Muscle layer of colon (tissue), 2 donors: Measurements from ENCODE around the gene GNRHR.
A peak's percentile ranks its signal among the peaks of the same experiment; 100 is the strongest.
"Not testable (repeated sequence)": the region's sequence is repeated elsewhere in the genome, so short reads cannot be mapped to it uniquely, and the experiment has no call there.

ENCODE experiments used
- H3K27ac ChIP-seq: one replicate; pipeline ENCODE4 v1.7.0; 2013; ENCODE audit warnings: low read depth, mild to moderate bottlenecking, low read length, moderate library complexity
- H3K27me3 ChIP-seq, 2 donors: one replicate each; pipeline ENCODE4 v1.7.0; 2013; ENCODE audit warnings: low read length in 2 of 2, mild to moderate bottlenecking in 2 of 2; ENCODE audit not compliant: insufficient read depth in 2 of 2, control insufficient read depth in 1 of 2
- H3K36me3 ChIP-seq: one replicate; pipeline ENCODE4 v1.7.0; 2013; ENCODE audit warnings: mild to moderate bottlenecking, low read length; ENCODE audit not compliant: insufficient read depth
- H3K4me1 ChIP-seq: one replicate; pipeline ENCODE4 v1.7.0; 2013; ENCODE audit warnings: mild to moderate bottlenecking, low read length; ENCODE audit not compliant: insufficient read depth
- H3K4me3 ChIP-seq, 2 donors: one replicate each; pipeline ENCODE4 v1.7.0; 2013; ENCODE audit warnings: low read length in 2 of 2, low read depth in 1 of 2, mild to moderate bottlenecking in 1 of 2, moderate library complexity in 1 of 2
- H3K9ac ChIP-seq: one replicate; pipeline ENCODE4 v1.7.0; 2013; ENCODE audit warnings: low read length
- H3K9me3 ChIP-seq: one replicate; pipeline ENCODE4 v1.7.0; 2013; ENCODE audit warnings: mild to moderate bottlenecking, low read length
- donor health status: abdominal sarcoma.
- donor health status: Adenocarcinoma of cecum.

Gene GNRHR

DNA sequence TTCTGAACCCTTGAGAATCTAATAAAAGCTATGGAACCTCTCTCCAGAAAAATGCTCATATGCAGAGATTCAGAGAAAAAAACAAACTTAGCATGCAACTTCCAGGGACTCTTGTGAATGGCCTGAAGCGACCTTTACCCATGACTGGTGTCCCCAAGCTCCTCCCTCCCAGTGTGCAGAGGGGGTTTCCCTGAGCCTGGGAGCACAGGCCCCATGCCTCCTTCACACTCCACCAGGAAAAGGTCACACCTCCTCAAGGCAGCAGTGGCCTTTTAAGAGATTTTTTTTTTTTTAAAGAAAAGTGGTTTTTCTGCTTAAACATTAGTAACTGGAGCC is 40.0 kb downstream of the GNRHR start:
- H3K27ac ChIP-seq = no peak overlapping the region
- no peak overlapping the region for H3K9ac ChIP-seq
- H3K4me1 ChIP-seq = no peaks in the 10 kb centered on the region
- no peaks in the 10 kb centered on the region for H3K36me3 ChIP-seq
- H3K4me3 ChIP-seq = no peak overlapping the region
- H3K27me3 ChIP-seq = no peaks in the 10 kb centered on the region
- no peaks in the 10 kb centered on the region for H3K9me3 ChIP-seq

DNA sequence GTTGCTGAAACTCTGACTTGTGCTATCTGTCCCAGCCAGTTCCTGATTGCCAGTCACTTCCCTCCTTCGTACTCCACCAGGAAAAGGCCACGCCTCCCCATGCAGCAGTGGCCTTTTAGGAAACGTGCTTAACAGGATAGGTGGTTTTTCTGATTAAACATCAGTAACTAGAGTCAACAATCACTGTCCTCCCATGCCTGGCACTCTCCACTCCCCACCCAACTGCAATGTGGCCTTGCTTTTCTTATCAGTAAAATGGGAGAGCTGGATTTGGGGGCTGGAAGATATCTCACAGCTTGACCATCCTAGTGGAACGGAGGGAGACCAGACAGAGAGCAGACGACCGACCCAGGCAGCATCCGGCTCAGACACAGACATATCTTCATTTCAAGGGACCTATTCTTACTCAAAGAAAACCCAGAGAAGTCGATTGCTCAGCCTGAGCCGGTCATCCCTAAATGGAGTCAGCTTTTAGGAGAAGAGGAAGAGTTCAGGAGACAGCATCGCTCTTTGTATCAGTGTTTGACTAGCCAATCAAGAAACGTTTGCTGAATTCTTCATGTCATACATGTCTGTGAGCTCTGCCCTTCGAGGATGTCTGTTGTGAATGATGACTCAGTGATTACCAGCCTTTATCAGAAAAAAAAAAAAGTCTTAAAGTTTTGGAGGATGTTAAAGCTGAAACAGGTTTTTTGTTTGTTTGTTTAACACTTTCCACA is 40.5 kb downstream of the GNRHR start:
- Histone ChIP-seq H3K27ac (no peak overlapping the region), H3K9me3 (no peaks in the 10 kb centered on the region), H3K9ac (no peak overlapping the region), H3K4me1 (no peaks in the 10 kb centered on the region), H3K36me3 (no peaks in the 10 kb centered on the region), H3K27me3 (no peaks in the 10 kb centered on the region), H3K4me3 (no peak overlapping the region)

DNA sequence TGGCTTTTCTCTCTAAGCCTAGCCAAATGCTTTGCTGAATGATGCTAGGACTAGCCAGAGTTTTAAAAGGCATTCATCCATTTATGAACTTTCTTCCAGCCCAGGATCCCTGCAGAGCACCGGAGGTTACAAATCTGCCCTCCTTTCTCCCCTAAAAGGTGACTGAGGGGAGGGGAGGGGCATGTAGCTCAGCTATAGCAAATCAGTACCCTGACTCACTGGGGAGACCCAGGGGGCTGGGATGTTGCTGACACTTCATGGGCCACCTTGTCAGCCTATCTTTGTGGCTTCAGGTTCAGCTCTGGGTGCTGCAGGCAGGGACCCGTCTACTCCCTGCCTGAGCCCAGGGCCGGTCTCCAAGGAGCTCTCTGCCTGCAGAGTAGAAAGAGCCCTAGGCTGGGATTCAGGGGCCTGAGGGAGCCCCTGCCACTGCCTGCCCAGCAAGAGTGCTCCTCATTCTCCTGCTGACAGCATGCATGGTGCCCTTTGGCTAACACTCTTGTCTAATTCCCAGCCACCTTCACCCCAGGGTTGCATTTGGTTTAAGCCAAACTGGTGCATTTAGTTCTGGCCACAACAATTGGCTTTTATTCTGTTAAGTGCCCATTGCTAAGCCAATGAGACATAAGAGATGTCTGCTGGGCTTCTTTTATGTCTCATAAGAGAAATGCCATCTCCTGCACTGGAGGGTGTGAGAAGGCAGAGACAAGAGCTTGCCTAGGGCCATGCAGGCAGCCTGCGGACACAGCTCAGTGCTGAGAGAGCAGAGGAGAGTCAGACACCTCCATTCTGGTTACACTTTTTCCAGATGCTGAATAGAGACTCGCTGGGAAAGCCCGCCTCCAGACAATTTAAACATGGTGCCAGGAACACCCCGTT is 41.3 kb downstream of the GNRHR start:
- Histone ChIP-seq H3K9ac (no peak overlapping the region), H3K9me3 (no peaks in the 10 kb centered on the region), H3K27me3 (no peaks in the 10 kb centered on the region), H3K36me3 (no peaks in the 10 kb centered on the region), H3K4me1 (no peaks in the 10 kb centered on the region), H3K4me3 (no peak overlapping the region), H3K27ac (no peak overlapping the region)

DNA sequence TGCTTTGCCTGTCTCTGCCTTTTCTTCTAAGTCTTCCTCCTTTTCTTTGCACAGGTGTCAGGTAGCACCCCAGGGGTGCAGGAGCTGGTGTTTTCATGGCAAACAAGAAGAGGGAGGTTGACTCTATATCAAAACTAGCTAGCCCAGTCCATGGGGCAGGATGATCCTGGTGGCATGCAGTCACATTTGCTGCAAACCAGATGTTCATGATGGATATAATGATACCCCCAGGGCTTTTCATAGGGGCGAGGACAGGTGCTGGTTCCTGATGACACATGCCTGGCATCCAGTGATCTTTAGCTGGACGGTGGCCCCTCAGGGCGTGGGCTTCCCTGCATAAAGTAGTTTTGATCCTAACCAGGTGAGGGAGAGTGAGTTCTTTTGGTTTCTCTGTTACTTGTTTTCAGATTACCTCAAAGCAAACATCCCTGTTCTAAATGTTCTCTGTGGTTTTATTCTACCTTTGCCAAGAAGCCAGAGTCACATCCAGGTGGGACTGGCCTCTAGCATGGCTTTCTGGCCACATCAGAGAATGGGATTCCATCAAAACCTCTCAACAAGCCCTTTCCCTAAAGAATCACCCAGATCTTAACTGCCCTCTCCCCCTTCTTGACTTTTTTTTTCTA is 42.1 kb downstream of the GNRHR start:
- H3K9ac ChIP-seq = no peak overlapping the region
- H3K27me3 ChIP-seq = no peaks in the 10 kb centered on the region
- H3K4me1 ChIP-seq = no peaks in the 10 kb centered on the region
- no peaks in the 10 kb centered on the region for H3K9me3 ChIP-seq
- H3K27ac ChIP-seq = no peak overlapping the region
- H3K36me3 ChIP-seq = no peaks in the 10 kb centered on the region
- no peak overlapping the region for H3K4me3 ChIP-seq

DNA sequence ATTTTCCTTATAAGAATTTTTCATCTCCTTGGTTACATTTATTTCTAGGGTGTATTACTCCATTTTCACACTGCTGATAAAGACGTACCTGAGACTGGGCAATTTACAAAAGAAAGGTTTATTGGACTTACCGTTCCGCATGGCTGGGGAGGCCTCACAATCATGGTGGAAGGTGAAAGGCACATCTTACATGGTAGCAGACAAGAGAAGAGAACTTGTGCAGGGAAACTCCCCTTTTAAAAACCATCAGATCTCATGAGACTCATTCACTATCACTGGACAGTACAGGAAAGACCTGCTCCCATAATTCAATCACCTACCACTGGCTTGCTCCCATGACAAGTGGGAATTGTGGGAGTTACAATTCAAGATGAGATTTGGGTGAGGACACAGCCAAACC is 47.5 kb downstream of the GNRHR start:
- not testable (repeated sequence) for H3K27ac ChIP-seq, H3K4me3 ChIP-seq, H3K9ac ChIP-seq, H3K27me3 ChIP-seq, H3K36me3 ChIP-seq, H3K9me3 ChIP-seq, H3K4me1 ChIP-seq

DNA sequence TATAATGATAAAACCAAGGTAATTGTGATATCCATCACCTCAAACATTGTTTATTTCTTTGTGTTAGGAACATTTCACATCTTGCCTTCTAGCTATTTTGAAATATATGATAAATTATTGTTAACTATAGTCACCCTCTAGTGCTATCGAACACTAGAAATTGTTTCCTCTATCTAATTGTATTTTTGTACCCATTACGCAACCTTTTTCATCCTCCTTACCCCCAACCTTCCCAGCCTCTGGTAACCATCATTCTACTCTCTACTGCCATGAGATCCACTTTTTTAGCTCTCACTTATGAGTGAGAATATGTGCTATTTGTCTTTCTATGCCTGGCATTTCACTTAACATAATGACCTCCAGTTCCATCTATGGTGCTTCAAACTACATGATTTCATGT is 49.3 kb downstream of the GNRHR start:
- Histone ChIP-seq H3K9me3 (no peaks in the 10 kb centered on the region), H3K27me3 (no peaks in the 10 kb centered on the region), H3K4me1 (peaks cover 15% of the 10 kb centered on the region), H3K27ac (no peak overlapping the region), H3K4me3 (no peak overlapping the region), H3K36me3 (no peaks in the 10 kb centered on the region), H3K9ac (no peak overlapping the region)

DNA sequence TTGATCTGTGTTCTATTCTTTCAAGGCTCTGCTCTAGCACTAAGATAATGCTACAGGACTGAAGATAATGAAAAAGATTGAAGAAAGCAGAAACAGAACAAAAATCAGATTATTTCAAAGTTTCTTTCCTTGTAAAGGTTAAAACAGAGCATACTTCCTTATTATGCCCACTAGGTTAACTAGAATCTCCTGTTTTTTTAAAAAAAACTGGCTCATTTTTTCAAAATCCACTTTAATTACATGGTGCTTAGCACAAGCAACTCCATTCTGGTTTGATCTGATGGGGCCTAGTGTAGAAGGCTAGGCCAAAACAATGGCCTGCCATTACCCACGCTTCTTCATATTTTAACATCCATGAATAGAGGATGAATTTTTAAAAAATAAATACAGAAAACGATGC is 52.0 kb downstream of the GNRHR start:
- Histone ChIP-seq H3K27me3 (no peaks in the 10 kb centered on the region), H3K4me3 (peak overlapping the region in 1 of 2 donors; percentile 82), H3K4me1 (peaks cover 17% of the 10 kb centered on the region), H3K9ac (no peak overlapping the region), H3K9me3 (no peaks in the 10 kb centered on the region), H3K36me3 (no peaks in the 10 kb centered on the region), H3K27ac (no peak overlapping the region)

DNA sequence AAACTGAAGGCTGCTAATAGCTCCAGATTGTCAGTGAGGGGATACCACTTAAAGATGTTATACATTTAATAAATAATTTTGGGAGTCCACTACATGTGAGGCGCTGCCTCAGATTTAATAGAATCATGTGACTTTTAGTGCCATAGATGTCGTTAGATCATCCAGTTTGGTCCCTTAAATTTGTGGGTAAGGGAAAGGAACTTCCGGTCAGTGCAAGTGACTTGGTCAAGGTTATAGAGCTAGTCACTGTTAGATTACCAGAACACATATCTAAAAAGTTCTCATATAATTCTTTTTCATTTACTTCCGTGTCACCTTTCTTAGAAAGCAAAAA is 52.7 kb downstream of the GNRHR start:
- Histone ChIP-seq H3K27ac (peak overlapping the region; percentile 77), H3K36me3 (no peaks in the 10 kb centered on the region), H3K4me3 (peak overlapping the region; percentile 82 to 95), H3K9me3 (no peaks in the 10 kb centered on the region), H3K9ac (peak overlapping the region; percentile 51), H3K27me3 (no peaks in the 10 kb centered on the region), H3K4me1 (peaks cover 17% of the 10 kb centered on the region)

DNA sequence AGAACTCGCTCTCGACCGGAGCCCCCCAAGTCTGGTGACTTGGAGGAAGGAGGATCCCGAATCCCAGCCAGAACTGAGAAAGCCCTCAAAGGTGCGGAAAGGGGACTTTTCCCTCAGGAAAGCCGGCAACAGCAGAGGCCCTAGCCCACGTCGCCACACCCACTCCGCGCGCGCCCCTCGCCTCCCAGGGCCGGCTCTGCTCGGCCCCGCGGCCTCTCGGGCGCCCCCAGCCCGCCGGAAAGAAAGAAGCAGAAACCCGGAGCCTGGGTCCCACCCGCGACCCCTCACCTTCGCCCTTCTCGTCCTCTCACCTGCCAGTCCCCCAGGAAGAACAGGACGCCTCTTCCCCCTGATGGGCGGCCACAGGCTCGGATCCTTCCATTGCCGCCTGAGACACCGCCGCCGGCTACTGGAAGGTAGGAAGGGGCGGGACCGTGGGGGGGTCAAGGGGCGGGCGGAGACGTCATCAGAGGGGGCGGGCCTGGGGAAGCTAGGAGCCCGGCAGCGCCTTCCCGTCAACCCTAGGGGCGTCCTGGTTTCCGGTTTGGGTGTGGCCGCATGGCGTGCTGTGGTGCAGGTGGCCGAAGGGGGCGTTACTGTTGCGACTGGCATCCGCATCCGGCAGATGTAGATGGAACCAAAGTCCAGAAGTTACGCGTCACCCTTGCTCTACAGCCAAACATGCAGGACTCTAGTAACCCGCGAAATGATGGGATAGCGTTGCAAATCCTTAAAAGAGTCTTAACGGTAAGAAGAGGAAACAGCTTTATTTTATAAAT is 53.3 kb downstream of the GNRHR start, which contains the start of gene UBA6:
TSS of gene UBA6 (minus strand) at position 418 of the 779 bp plus-strand sequence. CDS start at position 382, 36 bp downstream.
- Histone ChIP-seq H3K9ac (peak within 1 kb of the TSS; percentile 85), H3K4me1 (peaks cover 17% of the 10 kb centered on the region), H3K27ac (peak within 1 kb of the TSS; percentile 77), H3K4me3 (peak within 1 kb of the TSS; percentile 82 to 95), H3K9me3 (no peaks in the 10 kb centered on the region), H3K36me3 (no peaks in the 10 kb centered on the region), H3K27me3 (no peaks in the 10 kb centered on the region)

DNA sequence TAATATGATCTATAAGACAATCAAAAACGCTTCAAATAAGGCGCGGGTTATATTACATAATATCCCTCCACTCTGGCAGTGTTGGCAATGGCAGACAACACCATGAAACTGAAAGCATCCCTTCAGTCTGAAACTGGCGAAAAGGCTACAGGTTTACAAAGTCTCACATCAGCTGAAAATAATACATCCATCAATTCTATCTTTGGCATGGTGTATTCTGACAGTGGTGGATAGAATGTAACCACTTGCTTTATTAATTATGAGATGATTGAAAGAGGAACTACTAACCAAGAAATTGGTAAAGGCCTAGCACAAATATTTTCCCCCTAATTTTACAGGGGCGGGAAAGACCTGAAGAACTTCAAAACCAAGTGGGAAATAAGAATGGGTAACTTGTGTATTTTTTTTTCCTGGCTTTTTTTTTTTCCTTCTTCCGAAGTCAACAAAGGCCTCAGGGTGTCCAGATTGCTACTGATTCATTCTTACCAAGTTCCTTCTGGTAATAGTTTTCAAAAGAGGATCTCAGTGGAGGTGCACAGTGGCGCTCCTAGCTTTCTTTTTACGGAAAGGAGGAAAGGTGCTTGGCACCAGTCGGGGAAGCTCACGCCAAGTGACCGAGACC is 54.0 kb downstream of the GNRHR start:
- Histone ChIP-seq H3K4me1 (peaks cover 17% of the 10 kb centered on the region), H3K27ac (peak overlapping the region; percentile 77), H3K36me3 (no peaks in the 10 kb centered on the region), H3K27me3 (no peaks in the 10 kb centered on the region), H3K9me3 (no peaks in the 10 kb centered on the region), H3K9ac (peak overlapping the region; percentile 85), H3K4me3 (peak overlapping the region; percentile 82 to 95)

DNA sequence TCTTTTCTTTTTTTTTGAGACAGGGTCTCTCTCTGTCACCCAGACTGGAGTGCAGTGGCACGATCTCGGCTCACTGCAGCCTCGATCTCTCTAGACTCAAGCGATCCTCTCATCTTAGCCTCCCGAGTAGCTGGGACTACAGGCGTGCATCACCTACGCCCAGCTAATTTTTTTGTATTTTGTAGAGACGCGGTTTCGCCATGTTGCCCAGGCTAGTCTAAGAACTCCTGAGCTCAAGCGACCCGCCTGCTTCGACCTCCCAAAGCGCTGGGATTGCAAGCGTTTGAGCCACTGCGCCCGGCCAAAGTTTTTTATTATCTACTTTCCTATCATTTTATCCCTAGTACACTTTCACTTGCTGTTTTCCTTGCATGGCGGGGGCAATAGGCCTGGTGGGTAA is 54.6 kb downstream of the GNRHR start:
- Histone ChIP-seq H3K36me3 (no peaks in the 10 kb centered on the region), H3K4me3 (peak overlapping the region in 1 of 2 donors; percentile 82), H3K27ac (no peak overlapping the region), H3K27me3 (no peaks in the 10 kb centered on the region), H3K9ac (no peak overlapping the region), H3K4me1 (peaks cover 17% of the 10 kb centered on the region), H3K9me3 (no peaks in the 10 kb centered on the region)
